ENCODE data around the gene PAQR5.
"Not testable (repeated sequence)": the region's sequence is repeated elsewhere in the genome, so short reads cannot be mapped to it uniquely, and the experiment has no call there.

The PAQR5 gene

DNA sequence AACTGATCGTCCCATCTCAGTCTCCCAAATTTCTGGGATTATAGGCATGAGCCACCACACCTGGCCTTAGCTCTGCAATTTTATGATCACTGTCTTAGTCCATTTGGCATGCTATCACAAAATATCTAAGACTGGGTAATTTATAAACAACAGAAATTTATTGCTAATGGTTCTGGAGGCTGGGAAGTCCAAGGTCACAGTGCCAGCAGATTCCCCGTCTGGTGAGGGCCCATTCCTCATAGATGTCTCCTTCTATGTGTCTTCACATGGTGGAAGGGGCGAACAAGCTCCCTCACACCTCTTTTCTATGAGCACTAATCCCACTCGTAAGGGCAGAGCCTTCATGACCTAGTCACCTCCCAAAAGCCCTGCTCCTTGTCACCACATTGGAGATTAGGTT is 60.1 kb downstream of the PAQR5 start:
- DNase-seq = no peak

DNA sequence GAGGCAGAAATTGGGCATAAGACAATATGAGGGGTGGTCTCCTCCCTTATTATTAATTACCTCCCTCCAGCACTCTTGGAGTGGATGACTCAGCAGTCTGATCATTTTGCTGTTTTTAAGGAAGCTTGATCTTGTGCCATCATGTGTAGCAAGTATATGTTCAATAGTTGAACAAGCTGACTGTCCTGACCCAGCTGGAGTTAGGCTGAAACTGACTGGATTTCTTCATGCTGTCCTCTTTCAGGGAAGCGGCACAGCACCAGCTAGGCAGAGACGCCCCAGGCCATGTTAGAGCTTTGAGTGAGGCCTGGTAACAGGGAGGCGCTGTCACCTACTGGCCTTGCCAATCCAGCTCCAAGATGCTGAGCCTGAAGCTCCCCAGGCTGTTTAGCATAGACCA is 61.0 kb downstream of the PAQR5 start:
- no peak for DNase-seq

- DNase-seq = no peak
These were observed 61.9 kb downstream of the PAQR5 start for GRCh38 chr15:69360642-69361041.

- no peak for DNase-seq
These were observed 68.5 kb downstream of the PAQR5 start for GRCh38 chr15:69367236-69367635.

GRCh38 chr15:69369631-69370030 is 70.9 kb downstream of the PAQR5 start:
- no peak for DNase-seq

GRCh38 chr15:69373406-69373805 is 74.7 kb downstream of the PAQR5 start:
- no peak for DNase-seq

- DNase-seq = no peak
These were observed 76.6 kb downstream of the PAQR5 start for GRCh38 chr15:69375151-69375790.

- no peak for DNase-seq
These were observed 78.7 kb downstream of the PAQR5 start for GRCh38 chr15:69377216-69377970.

- no peak for DNase-seq
These were observed 81.5 kb downstream of the PAQR5 start for GRCh38 chr15:69380100-69380725.

GRCh38 chr15:69380726-69381105 is 82.0 kb downstream of the PAQR5 start:
- no peak for DNase-seq

- DNase-seq = not testable (repeated sequence)
These were observed 83.5 kb downstream of the PAQR5 start for GRCh38 chr15:69382176-69382575.

GRCh38 chr15:69384066-69384465 is 85.4 kb downstream of the PAQR5 start:
- not testable (repeated sequence) for DNase-seq

DNA sequence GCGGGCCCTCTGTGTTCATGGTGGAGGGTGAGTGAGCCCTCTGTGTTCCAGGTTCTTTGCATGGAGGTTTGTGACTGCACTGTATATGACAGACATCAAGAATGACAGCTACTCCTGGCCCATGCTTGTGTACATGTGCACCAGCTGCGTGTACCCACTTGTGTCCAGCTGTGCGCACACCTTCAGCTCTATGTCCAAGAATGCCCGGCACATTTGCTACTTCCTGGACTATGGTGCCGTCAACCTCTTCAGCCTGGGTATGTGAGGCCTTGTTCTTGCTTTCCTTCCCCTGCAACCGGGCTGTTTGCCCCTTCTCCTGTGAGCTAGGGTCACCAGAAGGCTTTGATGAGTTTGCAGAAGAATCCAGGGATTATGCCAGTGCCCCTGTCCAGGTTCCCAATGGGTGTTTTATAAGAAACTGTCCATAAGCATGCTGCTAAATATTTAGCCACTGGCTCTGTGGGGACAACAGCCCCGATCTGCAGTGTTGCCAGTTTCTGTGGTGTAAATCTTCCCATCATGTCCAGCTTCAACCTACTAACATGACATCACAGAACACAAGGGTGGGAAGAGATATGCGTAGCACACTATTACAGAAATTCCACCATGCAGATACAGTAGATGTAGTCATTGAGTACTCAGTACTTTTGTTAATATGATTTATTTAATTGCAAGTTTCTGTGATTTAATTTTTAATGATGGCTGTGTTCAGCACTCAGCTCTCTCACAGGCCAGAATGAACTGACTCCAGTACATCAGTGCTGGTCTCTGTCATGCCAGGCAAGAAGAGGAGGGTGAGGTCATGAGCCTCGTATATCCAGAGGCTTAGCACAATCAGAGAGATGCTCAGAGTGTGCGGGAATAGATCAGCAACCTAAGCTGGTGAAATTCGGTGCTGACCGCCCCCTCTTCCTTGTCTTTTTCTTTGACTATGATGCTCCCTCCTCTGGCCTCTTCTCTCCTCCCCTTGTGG is 86.2 kb downstream of the PAQR5 start:
- DNase-seq = no peak

GRCh38 chr15:69385831-69386230 is 87.1 kb downstream of the PAQR5 start:
- DNase-seq = no peak

DNA sequence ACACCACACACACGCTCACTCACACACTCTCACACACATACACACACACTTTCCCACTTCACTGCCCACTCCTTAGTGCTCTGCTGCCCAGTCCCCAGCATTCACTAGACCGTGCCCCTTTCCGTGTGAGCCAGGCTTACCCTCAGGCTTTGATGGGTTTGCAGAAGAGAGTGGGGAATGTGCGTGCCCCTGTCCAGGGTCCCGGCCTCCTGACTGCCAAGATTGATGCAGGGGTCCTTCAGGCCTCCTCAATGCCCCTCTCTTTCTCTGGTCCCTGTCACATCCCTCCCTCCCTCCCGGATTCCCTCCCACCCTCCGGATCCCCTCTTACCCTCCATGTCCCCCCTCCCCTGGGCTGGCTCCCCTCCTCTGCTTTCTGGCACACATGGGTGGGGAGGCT is 87.6 kb downstream of the PAQR5 start:
- no peak for DNase-seq

- no peak for DNase-seq
These were observed 89.6 kb downstream of the PAQR5 start for GRCh38 chr15:69388260-69388705.

GRCh38 chr15:69389426-69389825 is 90.7 kb downstream of the PAQR5 start:
- DNase-seq = no peak

- no peak for DNase-seq
These were observed 91.9 kb downstream of the PAQR5 start for GRCh38 chr15:69390575-69390974.

DNA sequence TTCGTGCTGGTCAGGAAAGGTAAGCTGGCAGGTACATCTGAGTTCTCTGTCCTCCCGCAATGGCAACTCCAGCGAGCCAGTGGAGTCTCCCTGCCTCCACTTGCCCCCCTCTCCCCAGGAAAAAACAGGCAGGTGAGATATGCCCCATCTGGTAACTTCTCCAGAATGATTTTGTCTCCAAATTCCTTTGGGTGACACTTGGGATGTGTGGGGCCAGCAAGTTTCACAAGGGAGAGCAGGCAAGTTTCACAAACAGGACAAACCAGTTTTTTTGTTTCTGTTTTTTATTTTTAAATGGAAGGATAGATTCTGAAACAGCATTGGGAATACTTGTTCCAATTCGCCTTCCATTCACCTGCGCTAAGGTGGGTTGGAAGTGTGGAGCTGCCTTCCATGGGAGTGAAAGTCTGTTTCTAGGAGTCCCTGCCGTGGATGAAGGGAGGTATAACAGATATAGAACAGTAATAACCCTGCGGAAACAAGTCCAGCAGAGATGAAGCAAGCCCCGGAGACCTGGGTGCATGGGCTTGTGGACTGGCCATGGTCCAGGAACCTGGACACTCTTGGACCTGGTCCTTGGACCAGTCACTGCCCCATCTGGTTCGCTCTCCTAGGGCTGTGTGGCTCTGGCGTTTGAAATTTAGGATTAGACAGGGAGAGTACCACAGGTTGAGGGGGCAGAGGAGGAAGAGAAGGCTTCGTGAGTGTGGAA is 92.5 kb downstream of the PAQR5 start:
- no peak for DNase-seq

- DNase-seq = no peak
These were observed 93.6 kb downstream of the PAQR5 start for GRCh38 chr15:69392352-69392751.

DNA sequence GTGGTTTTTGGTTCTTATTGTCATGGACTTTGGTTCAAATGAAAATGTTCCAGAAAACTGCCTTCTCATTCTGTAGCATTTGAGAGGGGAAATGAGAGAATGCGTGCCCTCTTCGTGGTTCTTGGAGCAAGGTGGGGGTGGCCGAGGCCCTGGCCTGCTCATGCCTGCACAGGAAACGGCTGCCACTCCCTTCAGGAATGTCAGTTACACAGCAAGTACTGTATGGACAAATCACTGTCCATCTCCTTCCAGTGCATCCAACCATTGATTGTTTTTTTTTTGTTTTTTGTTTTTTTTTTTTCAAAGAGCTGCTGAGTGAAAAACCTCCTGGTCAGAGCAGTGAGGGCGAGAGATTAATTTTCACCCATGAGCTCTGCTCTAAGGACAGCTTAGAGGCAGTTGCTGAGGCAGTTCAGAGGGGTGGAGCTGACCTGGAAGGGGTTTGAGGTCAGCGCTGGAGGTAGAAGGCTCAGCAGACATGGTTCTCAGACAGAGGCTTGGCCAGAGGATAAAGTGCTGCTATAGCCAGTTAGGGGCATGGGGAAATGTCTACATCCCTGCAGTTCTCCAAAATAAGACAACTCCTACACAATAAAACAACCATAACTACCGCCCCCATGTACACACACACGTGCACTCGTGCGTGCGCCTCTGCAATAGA is 95.2 kb downstream of the PAQR5 start:
- no peak for DNase-seq
